Natural killer cell (primary cell): ENCODE measurements around the gene EXOC3L1. TPM values are rescaled to one million over a fixed set of nuclear protein-coding genes. Genes with fewer than 3 reads are reported as not detected.

Experiments
- ATAC-seq, 3 donors: fragments of 150-1000 bp in 2 of 3; fragments of 200-7000 bp in 1 of 3; cut with Tn5 transposase; 1 replicate in 1 of 3; 2 replicates in 2 of 3; pipeline ENCODE4 v1.10.0; 2021; ENCODE audit warnings: mild to moderate bottlenecking in 2 of 3, moderate library complexity in 2 of 3
- DNase-seq, 2 donors: peaks; one replicate each; pipeline versions ENCODE4 v3.0.0 to v3.0.0-alpha.2; 2013 to 2021; ENCODE audit warnings: mixed read lengths in 1 of 2
- H3K27ac ChIP-seq: one replicate; pipeline ENCODE4 v1.5.1; 2013; ENCODE audit warnings: mild to moderate bottlenecking, low read length
- H3K27me3 ChIP-seq: one replicate; pipeline ENCODE4 v1.6.1; 2013; ENCODE audit warnings: low read length; ENCODE audit not compliant: control insufficient read depth, insufficient read depth
- H3K36me3 ChIP-seq: one replicate; pipeline ENCODE4 v1.6.1; 2013; ENCODE audit warnings: low read length; ENCODE audit not compliant: control insufficient read depth, insufficient read depth
- H3K4me1 ChIP-seq: one replicate; pipeline ENCODE4 v1.6.1; 2013; ENCODE audit warnings: low read length; ENCODE audit not compliant: control insufficient read depth, insufficient read depth
- H3K4me3 ChIP-seq: one replicate; pipeline ENCODE4 v1.5.1; 2013; ENCODE audit warnings: low read length
- H3K9me3 ChIP-seq: one replicate; pipeline ENCODE4 v1.6.1; 2013; ENCODE audit warnings: low read length; ENCODE audit not compliant: control insufficient read depth, insufficient read depth
- H3K27ac Mint-ChIP-seq, 2 donors: one replicate each; pipeline ENCODE4 v1.8.0; 2022; ENCODE audit warnings: mild to moderate bottlenecking in 2 of 2, mixed read lengths in 2 of 2, moderate library complexity in 1 of 2
- H3K27me3 Mint-ChIP-seq, 2 donors: one replicate each; pipeline ENCODE4 v1.8.0; 2022; ENCODE audit warnings: low read depth in 2 of 2, mixed read lengths in 2 of 2
- H3K36me3 Mint-ChIP-seq: one replicate; pipeline ENCODE4 v1.8.0; 2022; ENCODE audit warnings: mixed read lengths
- H3K4me1 Mint-ChIP-seq, 2 donors: one replicate each; pipeline ENCODE4 v1.8.0; 2022; ENCODE audit warnings: mixed read lengths in 2 of 2
- H3K4me3 Mint-ChIP-seq: one replicate; pipeline ENCODE4 v1.8.0; 2022; ENCODE audit warnings: mild to moderate bottlenecking, moderate library complexity, mixed read lengths
- H3K9me3 Mint-ChIP-seq, 2 donors: one replicate each; pipeline ENCODE4 v1.8.0; 2022; ENCODE audit warnings: mixed read lengths in 2 of 2
- CTCF ChIP-seq: fragments of 200-600 bp; IDR thresholded peaks from one replicate; pipeline ENCODE4 v1.8.0; 2022; ENCODE audit warnings: antibody characterized with exemption
- WGBS: methylation state at CpG from one replicate; pipeline ENCODE4 v1.1.7; 2013; ENCODE audit warnings: missing lambda C conversion rate; ENCODE audit not compliant: insufficient coverage; 5-methylcytosine and 5-hydroxymethylcytosine counted together
- intact Hi-C: fragments of 100-400 bp; cut with micrococcal nuclease; formaldehyde crosslinking; loops from one replicate; pipeline ENCODE4 v1.14.2; 2022
- total RNA-seq, 4 donors: library from RNA; stranded (reverse); fragments of 120-200 nt in 1 of 4; gene quantifications; one replicate each; pipeline versions ENCODE4 v1.2.3 to v1.2.4, GENCODE V29; 2013 to 2022

Gene EXOC3L1
- total RNA-seq, 3 donors from 2014 or later (not counting 1 experiment from before 2014, with no cell fraction given) = not detected

GRCh38 chr16:67137605-67138004 lies 52.3 kb downstream of the EXOC3L1 start:
- Histone ChIP-seq H3K9me3 (no peaks in the 10 kb centered on the region), H3K4me1 (no peaks in the 10 kb centered on the region), H3K27ac (no peak overlapping the region), H3K27me3 (no peaks in the 10 kb centered on the region), H3K4me3 (no peak overlapping the region), H3K36me3 (peaks cover 69% of the 10 kb centered on the region)
- no peaks in the 10 kb centered on the region for H3K4me1 Mint-ChIP-seq
- H3K4me3 Mint-ChIP-seq = no peak overlapping the region
- H3K9me3 Mint-ChIP-seq = no peaks in the 10 kb centered on the region
- ATAC-seq = no peak
- H3K27me3 Mint-ChIP-seq = no peaks in the 10 kb centered on the region
- intact Hi-C loops = no loop called here
- no peak overlapping the region for H3K27ac Mint-ChIP-seq
- WGBS = 65% methylated on average over 3 of the region's 3 CpGs
- no peak for TF ChIP-seq CTCF
- no peak for DNase-seq
- peaks cover 22% of the 10 kb centered on the region for H3K36me3 Mint-ChIP-seq

Other genes with a start within 250 kb of the EXOC3L1 start
- under 1 TPM; 0.19 to 0.95 (median 0.27) TPM for gene CES3, start 228.9 kb downstream of the EXOC3L1 start, total RNA-seq
- 1 to 10 TPM; 7.5 to 9.0 (median 8.8) TPM for gene CES4A, start 201.5 kb downstream of the EXOC3L1 start, total RNA-seq
- 100 to 1,000 TPM in 1 of 3 donors, 10 to 100 TPM in 2; 96.1 to 102 (median 97.2) TPM for gene CBFB, start 161.0 kb downstream of the EXOC3L1 start, total RNA-seq
- 10 to 100 TPM; 17.0 to 22.4 (median 22.0) TPM for gene PHAF1, start 80.2 kb downstream of the EXOC3L1 start, total RNA-seq
- gene B3GNT9, start 39.1 kb downstream of the EXOC3L1 start, total RNA-seq = 1 to 10 TPM in 2 of 3 donors, under 1 TPM in 1; 0.80 to 1.3 (median 1.0) TPM
- 10 to 100 TPM; 15.2 to 27.5 (median 26.8) TPM for gene TRADD, start 30.2 kb downstream of the EXOC3L1 start, total RNA-seq
- 1 to 10 TPM; 5.2 to 8.3 (median 6.3) TPM for gene FBXL8, start 30.2 kb downstream of the EXOC3L1 start, total RNA-seq
- gene HSF4, start 25.4 kb downstream of the EXOC3L1 start, total RNA-seq = 1 to 10 TPM; 6.9 to 8.3 (median 7.3) TPM
- gene NOL3, start 19.6 kb downstream of the EXOC3L1 start, total RNA-seq = 1 to 10 TPM in 2 of 3 donors, under 1 TPM in 1; 0.88 to 1.3 (median 1.3) TPM
- gene MATCAP1, start 6.2 kb downstream of the EXOC3L1 start, total RNA-seq = 10 to 100 TPM in 2 of 3 donors, 1 to 10 TPM in 1; 7.2 to 12.6 (median 10.9) TPM
- gene E2F4, start 2.0 kb upstream of the EXOC3L1 start, total RNA-seq = 10 to 100 TPM; 57.6 to 91.7 (median 74.5) TPM
- gene ELMO3, start 9.0 kb upstream of the EXOC3L1 start, total RNA-seq = 1 to 10 TPM; 1.9 to 3.3 (median 2.3) TPM
- gene TMEM208, start 37.0 kb upstream of the EXOC3L1 start, total RNA-seq = 10 to 100 TPM; 34.5 to 39.2 (median 36.7) TPM
- 10 to 100 TPM; 79.3 to 96.8 (median 89.2) TPM for gene FHOD1, start 57.3 kb upstream of the EXOC3L1 start, total RNA-seq
- gene SLC9A5, start 58.8 kb upstream of the EXOC3L1 start, total RNA-seq = 1 to 10 TPM; 1.2 to 2.6 (median 1.6) TPM
- 10 to 100 TPM in 1 of 3 donors, 1 to 10 TPM in 2; 6.8 to 14.7 (median 8.5) TPM for gene PLEKHG4, start 89.4 kb upstream of the EXOC3L1 start, total RNA-seq
- not detected for gene KCTD19, start 136.6 kb upstream of the EXOC3L1 start, total RNA-seq
- gene LRRC36, start 136.7 kb upstream of the EXOC3L1 start, total RNA-seq = not detected
- gene TPPP3, start 203.4 kb upstream of the EXOC3L1 start, total RNA-seq = 1 to 10 TPM in 2 of 3 donors, under 1 TPM in 1; 0.66 to 3.0 (median 1.4) TPM
- 1 to 10 TPM in 2 of 3 donors, under 1 TPM in 1; 0.88 to 2.5 (median 1.8) TPM for gene ZDHHC1, start 226.3 kb upstream of the EXOC3L1 start, total RNA-seq
- gene HSD11B2, start 241.0 kb upstream of the EXOC3L1 start, total RNA-seq = not detected